HG03196 (cell line): Measurements from ENCODE around the gene CHAT.

Source experiments
- ATAC-seq: cut with Tn5 transposase; IDR thresholded peaks from one replicate; pipeline ENCODE4 v1.9.1; 2021; ENCODE audit not compliant: unreplicated experiment

The CHAT gene

GRCh38 chr10:49611816-49612512 is 1.9 kb upstream of the CHAT start:
- no peak for ATAC-seq

- ATAC-seq = no peak
These were observed 1.2 kb upstream of the CHAT start for GRCh38 chr10:49612513-49613164.

GRCh38 chr10:49613165-49613881 is 514 bp upstream of the CHAT start:
- no peak for ATAC-seq

- no peak for ATAC-seq
These were observed 683 bp downstream of the CHAT start for GRCh38 chr10:49614242-49615198.

DNA sequence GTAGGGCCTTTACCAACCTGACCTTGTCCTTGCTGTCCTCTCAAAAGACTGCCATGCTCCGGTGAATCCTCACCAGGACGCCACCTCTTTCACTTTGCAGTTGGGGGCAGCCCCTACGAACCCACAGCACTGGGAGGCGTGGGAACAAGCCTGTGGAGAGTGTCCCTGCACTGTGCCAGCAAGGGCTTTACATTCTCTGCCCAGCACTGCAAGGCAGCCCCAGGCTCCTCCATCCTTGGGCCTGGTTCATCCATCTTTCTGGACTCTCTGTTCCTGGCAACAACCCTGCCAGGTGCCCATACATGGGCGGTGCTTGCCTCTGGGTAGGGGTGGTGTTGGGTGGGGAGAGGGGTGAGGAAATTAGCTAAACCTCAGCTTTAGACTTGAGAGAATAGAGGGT is 1.4 kb downstream of the CHAT start:
- ATAC-seq = no peak

DNA sequence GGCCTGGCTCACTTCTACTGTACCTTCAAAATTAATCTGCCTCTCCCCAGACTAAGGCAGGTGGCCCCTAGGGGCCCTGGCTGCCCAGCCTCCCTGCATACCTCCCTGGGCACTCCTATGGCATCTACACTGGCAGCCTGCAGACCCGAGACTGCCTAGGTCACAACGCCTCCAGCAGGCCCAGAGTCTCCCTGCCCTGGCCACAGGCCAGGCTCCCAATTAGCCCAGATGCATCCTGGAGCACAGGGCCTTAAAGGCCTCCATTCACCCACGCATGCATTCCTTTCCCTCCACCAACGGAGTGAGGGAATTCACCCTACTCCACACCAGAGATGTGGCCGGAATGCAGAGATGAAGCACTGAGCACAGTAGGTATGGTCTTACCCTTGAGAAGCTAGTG is 1.9 kb downstream of the CHAT start:
- no peak for ATAC-seq

GRCh38 chr10:49616421-49617101 is 2.7 kb downstream of the CHAT start:
- ATAC-seq = no peak

GRCh38 chr10:49617121-49618020 is 3.5 kb downstream of the CHAT start:
- ATAC-seq = no peak

DNA sequence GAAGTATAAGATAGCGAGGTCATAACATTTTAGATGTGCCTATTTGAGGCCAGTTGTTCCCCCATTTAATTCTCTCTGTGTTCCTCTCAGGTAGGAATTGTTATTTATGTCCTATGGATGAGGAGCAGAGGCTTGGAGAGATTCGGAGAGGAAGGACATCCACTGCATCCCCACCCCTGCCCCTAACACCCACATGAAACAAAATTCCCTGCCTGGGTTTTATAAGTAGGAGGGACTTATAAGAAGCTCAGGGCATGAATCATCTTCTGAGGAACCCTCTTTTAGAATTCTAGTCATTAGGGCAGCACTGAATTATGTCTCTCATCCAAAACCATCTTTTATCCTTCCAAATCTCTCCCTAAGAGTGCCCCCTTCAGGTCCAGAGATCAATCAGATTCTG is 5.0 kb downstream of the CHAT start:
- no peak for ATAC-seq

DNA sequence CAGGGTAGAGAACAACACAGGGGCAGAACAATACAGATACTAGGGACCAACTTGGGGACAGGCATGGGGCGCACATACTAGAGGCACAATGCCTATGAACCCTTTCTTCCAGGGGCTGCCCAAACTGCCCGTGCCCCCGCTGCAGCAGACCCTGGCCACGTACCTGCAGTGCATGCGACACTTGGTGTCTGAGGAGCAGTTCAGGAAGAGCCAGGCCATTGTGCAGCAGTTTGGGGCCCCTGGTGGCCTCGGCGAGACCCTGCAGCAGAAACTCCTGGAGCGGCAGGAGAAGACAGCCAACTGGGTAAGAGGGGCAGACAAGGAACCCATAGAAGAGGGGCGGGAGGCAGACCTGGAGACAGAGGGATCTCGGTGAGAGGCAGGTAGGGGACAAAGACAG is 5.8 kb downstream of the CHAT start:
- ATAC-seq = no peak

DNA sequence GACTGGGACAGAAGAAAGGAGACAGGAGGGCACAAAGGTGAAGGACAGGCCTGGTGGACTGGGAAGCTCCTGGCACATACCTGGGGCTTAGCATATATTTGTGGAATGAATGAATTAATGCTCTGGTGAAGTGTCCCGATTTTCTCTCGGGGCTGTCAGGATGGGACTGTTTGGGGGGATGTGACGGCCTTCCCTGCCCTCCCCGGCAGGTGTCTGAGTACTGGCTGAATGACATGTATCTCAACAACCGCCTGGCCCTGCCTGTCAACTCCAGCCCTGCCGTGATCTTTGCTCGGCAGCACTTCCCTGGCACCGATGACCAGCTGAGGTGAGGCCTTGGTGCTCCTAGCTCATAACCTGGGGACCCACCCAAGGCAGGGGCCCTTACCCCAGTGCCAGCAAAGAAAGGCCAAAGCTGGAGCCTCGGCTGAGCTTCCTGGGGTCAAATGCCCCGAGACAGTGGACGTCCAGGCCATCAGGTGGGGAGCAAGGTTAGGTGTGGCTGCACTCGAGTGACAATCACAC is 6.5 kb downstream of the CHAT start:
- no peak for ATAC-seq

GRCh38 chr10:49620841-49621378 is 7.1 kb downstream of the CHAT start:
- no peak for ATAC-seq

DNA sequence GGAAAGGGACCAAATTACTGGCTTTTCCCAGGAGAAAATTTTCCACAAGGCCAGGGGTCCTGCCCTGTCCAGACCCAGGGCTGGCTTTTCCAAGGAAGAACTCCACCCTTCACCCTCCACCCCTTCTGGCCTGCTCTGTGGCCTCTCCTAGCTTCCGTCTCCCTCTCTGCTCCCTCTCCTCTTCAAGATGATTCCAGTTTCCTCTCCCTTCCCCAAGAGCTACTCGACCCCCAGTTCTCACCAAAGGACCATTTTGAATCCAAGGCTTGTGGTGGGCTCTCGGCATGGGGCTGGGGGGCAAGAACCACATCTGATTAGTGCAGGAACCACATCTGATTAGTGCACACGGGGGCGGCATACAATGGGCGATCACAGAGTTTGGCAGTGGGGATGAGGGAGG is 7.7 kb downstream of the CHAT start:
- ATAC-seq = no peak

- no peak for ATAC-seq
These were observed 8.9 kb downstream of the CHAT start for GRCh38 chr10:49622426-49623425.

- ATAC-seq = no peak
These were observed 10.8 kb downstream of the CHAT start for GRCh38 chr10:49624629-49625028.

DNA sequence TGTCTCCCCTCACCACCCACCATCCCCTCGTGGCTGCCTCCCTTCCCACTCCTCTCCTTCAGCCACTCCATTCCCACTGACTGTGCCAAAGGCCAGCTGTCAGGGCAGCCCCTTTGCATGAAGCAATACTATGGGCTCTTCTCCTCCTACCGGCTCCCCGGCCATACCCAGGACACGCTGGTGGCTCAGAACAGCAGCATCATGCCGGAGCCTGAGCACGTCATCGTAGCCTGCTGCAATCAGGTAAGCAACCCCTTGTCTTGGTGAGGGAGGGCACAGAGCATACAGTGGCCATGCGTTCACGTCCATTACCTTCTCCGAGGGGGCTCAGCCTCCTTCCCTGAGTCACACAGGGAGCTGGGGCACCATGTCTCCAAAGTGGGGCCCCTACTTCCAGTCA is 11.6 kb downstream of the CHAT start:
- no peak for ATAC-seq

GRCh38 chr10:49627038-49627437 is 13.2 kb downstream of the CHAT start:
- ATAC-seq = no peak
